OCI-LY1 (cell line): ENCODE measurements around the gene CGREF1.

Experiments
- CTCF ChIP-seq: fragments of 200-600 bp; sonication (generic), shearing (Covaris generic); IDR thresholded peaks from 2 replicates; pipeline ENCODE4 v1.5.1; 2017; ENCODE audit warnings: mild to moderate bottlenecking, antibody characterized with exemption, low read length, moderate library complexity, mixed read lengths
- EZH2 ChIP-seq: fragments of 200-600 bp; sonication (generic), shearing (Covaris generic); IDR thresholded peaks from 2 replicates; pipeline ENCODE4 v1.8.0; 2017; ENCODE audit warnings: borderline replicate concordance, mixed run types, mild to moderate bottlenecking, antibody characterized with exemption, low read length, moderate library complexity, mixed read lengths

GRCh38 chr2:27079233-27080139, 39.4 kb downstream of the CGREF1 start:
- TF ChIP-seq CTCF, result no peak
- no peak for TF ChIP-seq EZH2
